HG03139 (cell line): Measurements from ENCODE around the gene TFRC.
"Not testable (repeated sequence)": the region's sequence is repeated elsewhere in the genome, so short reads cannot be mapped to it uniquely, and the experiment has no call there.

Source experiments
- ATAC-seq: cut with Tn5 transposase; IDR thresholded peaks from one replicate; pipeline ENCODE4 v1.9.1; 2021; ENCODE audit not compliant: unreplicated experiment

TFRC gene

GRCh38 chr3:196049653-196050052 is 32.2 kb downstream of the TFRC start:
- ATAC-seq: no peak

GRCh38 chr3:196048922-196049598 is 32.8 kb downstream of the TFRC start:
- no peak for ATAC-seq

GRCh38 chr3:196047391-196048030 is 34.4 kb downstream of the TFRC start:
- no peak for ATAC-seq

- no peak for ATAC-seq
Observed at GRCh38 chr3:196044513-196044912, 37.4 kb downstream of the TFRC start.

- no peak for ATAC-seq
Observed at GRCh38 chr3:196042673-196043072, 39.2 kb downstream of the TFRC start.

- no peak for ATAC-seq
Observed at GRCh38 chr3:196039359-196039758, 42.5 kb downstream of the TFRC start.

GRCh38 chr3:196026059-196026458 is 55.8 kb downstream of the TFRC start:
- ATAC-seq: not testable (repeated sequence)

GRCh38 chr3:196024968-196025367 is 56.9 kb downstream of the TFRC start:
- ATAC-seq: no peak

GRCh38 chr3:196023947-196024346 is 57.9 kb downstream of the TFRC start:
- no peak for ATAC-seq

GRCh38 chr3:196022499-196022878 is 59.4 kb downstream of the TFRC start:
- not testable (repeated sequence) for ATAC-seq

GRCh38 chr3:196020373-196020772 is 61.5 kb downstream of the TFRC start:
- ATAC-seq: no peak

- not testable (repeated sequence) for ATAC-seq
Observed at GRCh38 chr3:196019576-196019975, 62.3 kb downstream of the TFRC start.

GRCh38 chr3:196018159-196018558 is 63.7 kb downstream of the TFRC start:
- ATAC-seq: not testable (repeated sequence)

- no peak for ATAC-seq
Observed at GRCh38 chr3:196016485-196016884, 65.4 kb downstream of the TFRC start.

- ATAC-seq: no peak
Observed at GRCh38 chr3:196016059-196016458, 65.8 kb downstream of the TFRC start.

GRCh38 chr3:196013587-196014487 is 68.1 kb downstream of the TFRC start:
- no peak for ATAC-seq

GRCh38 chr3:196012941-196013476 is 68.9 kb downstream of the TFRC start:
- ATAC-seq: no peak

GRCh38 chr3:196012481-196012880 is 69.4 kb downstream of the TFRC start:
- no peak for ATAC-seq

- no peak for ATAC-seq
Observed at GRCh38 chr3:196009456-196009855, 72.4 kb downstream of the TFRC start.

- no peak for ATAC-seq
Observed at GRCh38 chr3:196008929-196009328, 73.0 kb downstream of the TFRC start.

GRCh38 chr3:196008387-196008786 is 73.5 kb downstream of the TFRC start:
- ATAC-seq: no peak
